Keratinocyte (primary cell): ENCODE measurements around the gene PHACTR1.

ENCODE experiments used
- CTCF ChIP-seq, 3 experiments: IDR thresholded peaks in 1 of 3; conservative IDR thresholded peaks in 1 of 3; optimal IDR thresholded peaks in 1 of 3; 2 replicates in 2 of 3; 3 replicates in 1 of 3; pipeline versions ENCODE3 to v1.5.1; 2011; ENCODE audit warnings: low read length in 3 of 3, mild to moderate bottlenecking in 3 of 3, moderate library complexity in 2 of 3, control low read depth in 1 of 3, inconsistent platforms in 1 of 3; ENCODE audit not compliant: insufficient read depth in 2 of 3; ENCODE audit errors: extremely low read depth in 1 of 3
- EZH2 ChIP-seq: IDR thresholded peaks from one replicate; pipeline ENCODE4 v1.6.1; 2012; ENCODE audit warnings: inconsistent platforms, mild to moderate bottlenecking, low read length, moderate library complexity

DNA sequence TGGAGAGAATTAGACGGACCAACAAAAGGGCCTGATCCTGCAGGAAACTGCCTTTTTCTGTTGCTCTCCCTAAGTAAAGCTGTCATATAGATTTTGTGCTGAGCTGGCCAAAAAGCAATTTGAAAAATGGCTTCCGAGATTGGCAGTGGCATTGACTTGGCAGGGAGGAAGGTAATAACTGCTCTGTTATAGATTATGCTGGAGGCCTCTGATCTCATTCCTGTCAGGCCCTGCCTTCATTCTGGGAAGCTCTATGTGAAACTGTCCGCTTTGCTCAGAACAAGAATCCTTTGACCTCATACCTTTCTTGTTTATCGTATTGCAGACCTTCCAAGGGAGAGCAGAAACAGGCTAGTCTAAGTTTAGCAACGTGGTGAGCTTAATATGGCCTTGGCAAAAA, 234.4 kb downstream of the PHACTR1 start:
- no peak for TF ChIP-seq CTCF (optimal IDR thresholded peaks at IDR 0.05 in 1 of 3, IDR thresholded peaks at IDR 0.05 in 1 of 3, conservative IDR thresholded peaks at IDR 0.05 in 1 of 3; ENCODE audit: extremely low read depth in 1 of 3, insufficient read depth in 2 of 3, low read length in 3 of 3)
- TF ChIP-seq EZH2 = no peak
